Adipose tissue (tissue), 3 donors: ENCODE data around the gene SSRP1. TPM values are rescaled to one million over a fixed set of nuclear protein-coding genes. Genes with fewer than 3 reads are reported as not detected.
"Not testable (repeated sequence)": the region's sequence is repeated elsewhere in the genome, so short reads cannot be mapped to it uniquely, and the experiment has no call there.

Experiments used
- H3K27ac ChIP-seq: one replicate; pipeline ENCODE4 v1.5.1; 2013; ENCODE audit warnings: low read depth, low read length
- WGBS, 3 donors: extraction: QIAGEN DNeasy Blood & Tissue Kit; methylation state at CpG; one replicate each; pipeline ENCODE4 v1.1.7; 2013; 5-methylcytosine and 5-hydroxymethylcytosine counted together
- polyA plus RNA-seq, 3 donors: library from polyadenylated mRNA; stranded (reverse); fragments of 200-250 nt; gene quantifications; one replicate each; pipeline ENCODE4 v1.2.3, GENCODE V29; 2013
- donor health status: healthy with polysubstance abuse.
- donor health status: Bipolar disorder and iron deficiency.
- donor health status: healthy.

Gene SSRP1
- polyA plus RNA-seq, 3 donors = 57.0 to 63.0 (median 60.1) TPM

- H3K27ac ChIP-seq = no peak overlapping the region
- WGBS, 3 donors = 51 to 81% (median 72%) methylated on average over 1 of the region's 1 CpG
Measured at GRCh38 chr11:57290288-57290687, 45.4 kb downstream of the SSRP1 start.

- 21 to 25% (median 24%) methylated on average over 11 of the region's 11 CpGs for WGBS, 3 donors
- no peak overlapping the region for H3K27ac ChIP-seq
Measured at GRCh38 chr11:57288771-57289579, 46.7 kb downstream of the SSRP1 start.

- H3K27ac ChIP-seq = no peak overlapping the region
- WGBS, 3 donors = 95 to 98% (median 95%) methylated on average over 3 of the region's 3 CpGs
Measured at GRCh38 chr11:57287884-57288283, 47.8 kb downstream of the SSRP1 start.

GRCh38 chr11:57283231-57283990, 52.3 kb downstream of the SSRP1 start:
- no peak overlapping the region for H3K27ac ChIP-seq
- 89 to 97% (median 96%) methylated on average over 2 of the region's 2 CpGs for WGBS, 3 donors

GRCh38 chr11:57281546-57281945, 54.1 kb downstream of the SSRP1 start:
- WGBS, 3 donors = 87 to 96% (median 88%) methylated on average over 6 of the region's 6 CpGs
- not testable (repeated sequence) for H3K27ac ChIP-seq

- no peak overlapping the region for H3K27ac ChIP-seq
- WGBS, 3 donors = 79 to 89% (median 84%) methylated on average over 5 of the region's 5 CpGs
Measured at GRCh38 chr11:57279116-57279515, 56.6 kb downstream of the SSRP1 start.

GRCh38 chr11:57278721-57279095, 57.0 kb downstream of the SSRP1 start:
- no peak overlapping the region for H3K27ac ChIP-seq
- WGBS, 3 donors = 80 to 85% (median 83%) methylated on average over 7 of the region's 7 CpGs

- H3K27ac ChIP-seq = peak overlapping the region; percentile 61
- 9 to 12% (median 10%) methylated on average over 14 of the region's 14 CpGs for WGBS, 3 donors
Measured at GRCh38 chr11:57277845-57278720, 57.6 kb downstream of the SSRP1 start.

- H3K27ac ChIP-seq = no peak overlapping the region
- WGBS, 3 donors = 49 to 55% (median 50%) methylated on average over 6 of the region's 6 CpGs
Measured at GRCh38 chr11:57276971-57277675, 58.6 kb downstream of the SSRP1 start.

- 64 to 67% (median 66%) methylated on average over 3 of the region's 3 CpGs for WGBS, 3 donors
- H3K27ac ChIP-seq = no peak overlapping the region
Measured at GRCh38 chr11:57276169-57276970, 59.3 kb downstream of the SSRP1 start.

Other genes with a start within 250 kb of the SSRP1 start
- under 1 TPM in 2 of 3 donors, not detected in 1; 0.10 to 0.18 TPM for gene LRRC55, start 153.9 kb downstream of the SSRP1 start, polyA plus RNA-seq
- 1 to 10 TPM in 1 of 3 donors, under 1 TPM in 2; 0.34 to 5.9 (median 0.78) TPM for gene APLNR, start 98.6 kb downstream of the SSRP1 start, polyA plus RNA-seq
- gene TNKS1BP1, start 10.9 kb downstream of the SSRP1 start, polyA plus RNA-seq = 100 to 1,000 TPM in 2 of 3 donors, 10 to 100 TPM in 1; 69.8 to 237 (median 176) TPM
- under 1 TPM in 1 of 3 donors, not detected in 2; 0.02 TPM for gene P2RX3, start 2.5 kb upstream of the SSRP1 start, polyA plus RNA-seq
- gene PRG3, start 45.3 kb upstream of the SSRP1 start, polyA plus RNA-seq = not detected
- under 1 TPM; 0.13 to 0.79 (median 0.13) TPM for gene PRG2, start 54.8 kb upstream of the SSRP1 start, polyA plus RNA-seq
- gene SLC43A3, start 91.2 kb upstream of the SSRP1 start, polyA plus RNA-seq = 10 to 100 TPM in 2 of 3 donors, 1 to 10 TPM in 1; 9.9 to 51.2 (median 40.7) TPM
- 1 to 10 TPM in 2 of 3 donors, under 1 TPM in 1; 0.56 to 2.1 (median 1.4) TPM for gene RTN4RL2, start 124.6 kb upstream of the SSRP1 start, polyA plus RNA-seq
- 100 to 1,000 TPM in 1 of 3 donors, 10 to 100 TPM in 1, 1 to 10 TPM in 1; 9.8 to 155 (median 16.0) TPM for gene SLC43A1, start 179.8 kb upstream of the SSRP1 start, polyA plus RNA-seq
- 10 to 100 TPM; 32.4 to 67.7 (median 57.2) TPM for gene TIMM10, start 194.9 kb upstream of the SSRP1 start, polyA plus RNA-seq
- under 1 TPM in 1 of 3 donors, not detected in 2; 0.07 TPM for gene SMTNL1, start 201.7 kb upstream of the SSRP1 start, polyA plus RNA-seq
- gene UBE2L6, start 231.8 kb upstream of the SSRP1 start, polyA plus RNA-seq = 100 to 1,000 TPM in 1 of 3 donors, 10 to 100 TPM in 2; 20.1 to 111 (median 38.6) TPM